HG02870 (cell line): Measurements from ENCODE around the gene LAX1.

ENCODE experiments used
- ATAC-seq: cut with Tn5 transposase; IDR thresholded peaks from one replicate; pipeline ENCODE4 v1.9.1; 2021; ENCODE audit warnings: mild to moderate bottlenecking, moderate library complexity; ENCODE audit not compliant: unreplicated experiment

The LAX1 gene

GRCh38 chr1:203799971-203800370, 35.0 kb downstream of the LAX1 start:
- no peak for ATAC-seq

DNA sequence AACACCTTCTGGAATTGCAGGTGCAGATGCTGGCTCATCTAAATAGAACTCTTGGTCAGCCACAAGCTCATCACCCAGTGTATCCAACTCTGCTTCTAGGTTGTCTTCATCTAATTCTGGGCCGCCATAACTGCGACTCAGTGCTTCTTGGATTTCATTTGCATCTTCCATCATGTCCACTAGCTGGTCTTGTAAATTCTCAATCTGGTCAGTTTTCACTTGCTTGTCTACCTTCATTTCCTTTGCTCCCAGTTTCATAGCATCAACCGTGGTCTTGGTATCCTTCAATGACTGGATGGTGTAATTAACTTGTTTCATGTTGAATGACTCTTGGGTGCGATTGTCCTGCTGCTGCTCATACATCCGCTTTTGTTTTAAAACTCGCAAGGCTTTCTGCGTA, 40.7 kb downstream of the LAX1 start:
- no peak for ATAC-seq

GRCh38 chr1:203807196-203807595, 42.2 kb downstream of the LAX1 start:
- no peak for ATAC-seq

DNA sequence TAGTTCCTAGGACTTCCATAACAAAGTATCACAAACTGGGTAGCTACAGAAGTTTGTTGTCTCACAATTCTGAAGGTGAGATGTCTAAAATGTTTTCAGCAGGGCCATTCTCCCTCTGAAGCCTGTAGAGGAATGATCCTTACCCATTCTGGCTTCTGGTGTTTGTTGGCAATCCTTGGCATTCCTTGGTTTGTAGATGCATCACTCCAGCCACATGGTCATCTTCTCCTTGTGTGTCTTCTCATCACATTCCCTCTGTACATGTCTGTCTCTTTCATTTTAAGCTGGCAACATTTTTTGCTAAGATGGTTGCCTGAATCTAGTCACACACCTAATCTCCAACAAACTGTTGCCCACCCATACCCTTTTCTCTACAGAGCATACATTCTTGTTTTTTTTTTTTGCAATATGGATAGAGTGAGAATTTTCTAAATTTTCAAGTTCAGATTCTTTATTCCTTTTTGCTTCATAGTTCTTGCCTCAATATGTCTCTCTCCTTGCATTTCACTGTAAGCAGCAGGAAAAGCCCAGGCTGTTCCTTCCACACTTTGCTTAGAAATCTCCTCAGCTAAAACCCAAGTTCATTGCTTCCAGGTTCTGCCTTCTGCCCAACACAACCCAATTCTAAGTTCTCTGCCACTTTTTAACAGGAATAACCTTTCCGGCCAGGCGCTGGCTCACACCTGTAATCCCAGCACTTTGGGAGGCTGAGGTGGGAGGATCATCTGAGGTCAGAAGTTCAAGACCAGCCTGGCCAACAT, 48.8 kb downstream of the LAX1 start:
- no peak for ATAC-seq

- no peak for ATAC-seq
Measured at GRCh38 chr1:203818399-203818798, 53.4 kb downstream of the LAX1 start.

DNA sequence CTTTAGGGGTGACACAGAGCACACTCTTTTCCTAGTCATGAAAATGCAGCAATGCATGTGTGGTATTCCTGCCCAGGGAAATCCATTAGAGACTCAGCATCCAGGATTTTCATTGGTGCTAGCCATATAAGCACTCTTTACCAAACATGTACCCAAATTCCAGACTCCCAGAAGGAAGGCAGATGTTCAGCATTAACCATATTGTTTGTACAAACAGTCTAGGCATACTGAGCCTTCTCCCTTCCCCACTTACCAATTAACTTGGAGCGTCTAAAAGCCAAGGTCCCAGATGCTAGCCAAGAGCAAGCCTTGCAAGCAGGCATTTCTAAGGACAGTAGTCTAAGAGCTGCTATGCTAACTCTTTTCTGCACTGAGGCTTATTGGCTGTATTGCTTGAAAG, 58.3 kb downstream of the LAX1 start:
- no peak for ATAC-seq
